Liver (tissue), 9 donors: ENCODE measurements around the gene OSBP2. TPM values are rescaled to one million over a fixed set of nuclear protein-coding genes. Genes with fewer than 3 reads are reported as not detected.

Source experiments
- DNase-seq: peaks from one replicate; pipeline ENCODE4 v3.0.0-alpha.2; 2017; ENCODE audit warnings: low spot score
- H3K27ac ChIP-seq, 2 donors: one replicate each; pipeline ENCODE4 v1.7.0; 2013; ENCODE audit warnings: inconsistent platforms in 2 of 2, low read length in 2 of 2, control low read depth in 1 of 2, low read depth in 1 of 2, mild to moderate bottlenecking in 1 of 2
- H3K27me3 ChIP-seq, 4 donors: one replicate each; pipeline versions ENCODE4 v1.6.1 to v1.7.0; 2013; ENCODE audit warnings: low read length in 3 of 4, inconsistent platforms in 1 of 4, mild to moderate bottlenecking in 1 of 4, moderate library complexity in 1 of 4; ENCODE audit not compliant: control insufficient read depth in 4 of 4, insufficient read depth in 4 of 4
- H3K36me3 ChIP-seq, 4 donors: one replicate each; pipeline versions ENCODE4 v1.6.1 to v1.7.0; 2013; ENCODE audit warnings: low read length in 3 of 4, mild to moderate bottlenecking in 3 of 4, low read depth in 1 of 4, moderate library complexity in 1 of 4; ENCODE audit not compliant: control insufficient read depth in 4 of 4, insufficient read depth in 3 of 4
- H3K4me1 ChIP-seq, 4 donors: one replicate each; pipeline versions ENCODE4 v1.6.1 to v1.7.0; 2013; ENCODE audit warnings: low read length in 3 of 4, mild to moderate bottlenecking in 3 of 4, moderate library complexity in 1 of 4; ENCODE audit not compliant: control insufficient read depth in 4 of 4, insufficient read depth in 4 of 4
- H3K4me3 ChIP-seq, 3 donors: one replicate each; pipeline versions ENCODE4 v1.6.1 to v1.7.0; 2013; ENCODE audit warnings: low read length in 3 of 3, control low read depth in 1 of 3, low read depth in 1 of 3, mild to moderate bottlenecking in 1 of 3
- H3K9ac ChIP-seq, 2 donors: one replicate each; pipeline ENCODE4 v1.7.0; 2013; ENCODE audit warnings: low read length in 2 of 2, mild to moderate bottlenecking in 2 of 2, moderate library complexity in 2 of 2, control low read depth in 1 of 2, low read depth in 1 of 2
- H3K9me3 ChIP-seq, 4 donors: one replicate each; pipeline versions ENCODE4 v1.6.1 to v1.7.0; 2013; ENCODE audit warnings: low read length in 3 of 4; ENCODE audit not compliant: control insufficient read depth in 4 of 4
- EGR1 ChIP-seq, 2 donors: IDR thresholded peaks; 2 replicates each; pipeline ENCODE4 v1.6.1; 2016 to 2018; ENCODE audit warnings: antibody characterized with exemption in 2 of 2, low read depth in 2 of 2
- FOXA1 ChIP-seq: IDR thresholded peaks from 2 replicates; pipeline ENCODE4 v1.6.1; 2016; ENCODE audit warnings: antibody characterized with exemption
- FOXA2 ChIP-seq: IDR thresholded peaks from 2 replicates; pipeline ENCODE4 v1.6.1; 2016; ENCODE audit warnings: antibody characterized with exemption
- GABPA ChIP-seq, 2 donors: IDR thresholded peaks in 1 of 2; conservative IDR thresholded peaks in 1 of 2; 2 replicates each; pipeline ENCODE4 v1.6.1; 2016; ENCODE audit warnings: antibody characterized with exemption in 2 of 2, mild to moderate bottlenecking in 1 of 2, moderate library complexity in 1 of 2
- HNF4G ChIP-seq: IDR thresholded peaks from 2 replicates; pipeline ENCODE4 v1.6.1; 2016; ENCODE audit warnings: antibody characterized with exemption
- MAX ChIP-seq: IDR thresholded peaks from 2 replicates; pipeline ENCODE4 v1.6.1; 2016; ENCODE audit warnings: antibody characterized with exemption
- NR2F2 ChIP-seq: IDR thresholded peaks from 2 replicates; pipeline ENCODE4 v1.6.1; 2016; ENCODE audit warnings: antibody characterized with exemption
- RAD21 ChIP-seq, 2 donors: IDR thresholded peaks; 2 replicates each; pipeline ENCODE4 v1.6.1; 2016; ENCODE audit warnings: antibody characterized with exemption in 2 of 2, mild to moderate bottlenecking in 2 of 2
- RXRA ChIP-seq, 2 donors: IDR thresholded peaks; 2 replicates each; pipeline ENCODE4 v1.6.1; 2017 to 2018; ENCODE audit warnings: antibody characterized with exemption in 2 of 2, mild to moderate bottlenecking in 1 of 2
- SP1 ChIP-seq: IDR thresholded peaks from 2 replicates; pipeline ENCODE4 v1.6.1; 2018; ENCODE audit warnings: antibody characterized with exemption, mild to moderate bottlenecking
- TAF1 ChIP-seq: conservative IDR thresholded peaks from 2 replicates; pipeline ENCODE4 v1.6.1; 2016; ENCODE audit warnings: antibody characterized with exemption, mild to moderate bottlenecking
- WGBS: extraction: QIAGEN DNeasy Blood & Tissue Kit; methylation state at CpG from one replicate; pipeline ENCODE4 v1.1.7; 2013; 5-methylcytosine and 5-hydroxymethylcytosine counted together
- polyA plus RNA-seq, 2 donors: library from polyadenylated mRNA; stranded (reverse) in 1 of 2; unstranded in 1 of 2; fragments of 200-250 nt in 1 of 2; fragments of >200 nt in 1 of 2; fragmentation: Nextera tagmentation in 1 of 2; extraction: Ambion mirVana in 1 of 2; gene quantifications; one replicate each; pipeline versions ENCODE4 v1.2.1 to v1.2.3, GENCODE V29; 2013 to 2015
- total RNA-seq, 2 donors: library from RNA; depleted of rRNA; stranded (reverse); fragments of >200 nt; gene quantifications; one replicate each; pipeline ENCODE4 v1.2.3, GENCODE V29; 2014
- TF ChIP-seq, protein P1 (sequence below): IDR thresholded peaks from 2 replicates; pipeline ENCODE4 v1.6.1; 2016; ENCODE audit warnings: antibody characterized with exemption
- TF ChIP-seq, protein P2 (sequence below): IDR thresholded peaks from 2 replicates; pipeline ENCODE4 v1.6.1; 2016; ENCODE audit warnings: antibody characterized with exemption
- TF ChIP-seq, protein P3 (sequence below): fragments of 150-350 bp; IDR thresholded peaks from 2 replicates; pipeline ENCODE4 v1.5.1; 2017; ENCODE audit warnings: improper control_type of control experiment, low read depth, low read length; ENCODE audit not compliant: missing input control
- TF ChIP-seq, protein P4 (sequence below): IDR thresholded peaks from 2 replicates; pipeline ENCODE4 v1.6.1; 2016; ENCODE audit warnings: antibody characterized with exemption, mild to moderate bottlenecking
- donor health status: healthy.
- donor health status: healthy.
- donor health status: healthy.
- donor health status: healthy.
- donor health status: healthy.

Gene OSBP2
- total and polyA plus RNA-seq, 4 donors: 0.43 to 192 (median 0.86) TPM

DNA sequence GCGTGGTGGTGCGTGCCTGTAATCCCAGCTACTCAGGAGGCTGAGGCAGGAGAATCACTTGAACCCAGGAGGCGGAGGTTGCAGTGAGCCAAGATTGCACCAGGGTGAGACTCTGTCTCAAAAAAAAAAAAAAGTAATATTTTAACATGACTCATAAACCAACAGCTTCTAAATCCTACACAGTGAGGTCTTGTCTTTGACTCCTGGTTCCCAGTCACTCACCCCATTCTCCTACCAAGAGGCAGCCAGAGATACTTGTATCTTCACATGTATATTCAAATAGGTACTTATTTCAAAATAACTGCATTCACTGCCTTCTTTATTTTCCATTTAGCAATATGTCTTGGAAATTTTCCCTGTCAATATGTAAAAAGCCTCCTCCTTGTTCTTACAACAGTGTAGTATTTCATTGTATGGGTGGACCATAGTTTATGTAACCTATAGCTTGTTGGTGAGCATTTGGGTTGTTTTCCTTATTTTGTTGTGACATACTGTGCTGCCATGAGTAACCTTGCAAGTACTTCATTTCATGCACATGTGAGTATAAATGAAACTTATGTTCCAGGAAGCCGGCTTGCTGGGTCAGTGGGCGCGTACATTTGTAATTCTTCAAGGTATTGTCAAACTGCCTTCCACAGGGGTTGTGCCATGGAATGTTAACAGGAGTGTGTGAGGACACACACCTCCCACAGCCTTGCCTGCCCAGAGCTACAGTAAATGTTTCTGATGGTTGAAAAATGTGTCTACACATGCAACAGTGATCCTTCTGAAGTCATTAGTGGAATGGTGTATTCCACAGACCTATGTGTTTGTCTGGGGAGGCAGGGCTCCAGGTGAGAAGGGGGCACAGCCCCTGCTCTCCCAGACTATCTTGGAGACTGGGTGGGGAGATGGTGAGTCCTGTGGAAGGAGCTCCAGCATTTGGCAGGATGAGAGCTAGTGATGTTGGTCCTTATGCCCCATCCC lies 47.9 kb downstream of the OSBP2 start:
- no peaks in the 10 kb centered on the region for H3K4me1 ChIP-seq
- H3K27me3 ChIP-seq: no peaks in the 10 kb centered on the region
- H3K27ac ChIP-seq: no peak overlapping the region
- 94% methylated on average over 6 of the region's 6 CpGs for WGBS
- H3K4me3 ChIP-seq: no peak overlapping the region
- H3K9ac ChIP-seq: no peak overlapping the region
- TF ChIP-seq NR2F2 (no peak), RXRA (IDR thresholded peaks at IDR 0.05) (no peak), EGR1 (IDR thresholded peaks at IDR 0.05; ENCODE audit: low read depth in 2 of 2) (no peak), FOXA1 (no peak), MAX (no peak), HNF4G (no peak), GABPA (IDR thresholded peaks at IDR 0.05 in 1 of 2, conservative IDR thresholded peaks at IDR 0.05 in 1 of 2) (no peak), RAD21 (IDR thresholded peaks at IDR 0.05) (no peak), SP1 (no peak), FOXA2 (no peak)
- TF ChIP-seq, protein P1, sequence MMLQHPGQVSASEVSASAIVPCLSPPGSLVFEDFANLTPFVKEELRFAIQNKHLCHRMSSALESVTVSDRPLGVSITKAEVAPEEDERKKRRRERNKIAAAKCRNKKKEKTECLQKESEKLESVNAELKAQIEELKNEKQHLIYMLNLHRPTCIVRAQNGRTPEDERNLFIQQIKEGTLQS: no peak
- TF ChIP-seq, protein P2, sequence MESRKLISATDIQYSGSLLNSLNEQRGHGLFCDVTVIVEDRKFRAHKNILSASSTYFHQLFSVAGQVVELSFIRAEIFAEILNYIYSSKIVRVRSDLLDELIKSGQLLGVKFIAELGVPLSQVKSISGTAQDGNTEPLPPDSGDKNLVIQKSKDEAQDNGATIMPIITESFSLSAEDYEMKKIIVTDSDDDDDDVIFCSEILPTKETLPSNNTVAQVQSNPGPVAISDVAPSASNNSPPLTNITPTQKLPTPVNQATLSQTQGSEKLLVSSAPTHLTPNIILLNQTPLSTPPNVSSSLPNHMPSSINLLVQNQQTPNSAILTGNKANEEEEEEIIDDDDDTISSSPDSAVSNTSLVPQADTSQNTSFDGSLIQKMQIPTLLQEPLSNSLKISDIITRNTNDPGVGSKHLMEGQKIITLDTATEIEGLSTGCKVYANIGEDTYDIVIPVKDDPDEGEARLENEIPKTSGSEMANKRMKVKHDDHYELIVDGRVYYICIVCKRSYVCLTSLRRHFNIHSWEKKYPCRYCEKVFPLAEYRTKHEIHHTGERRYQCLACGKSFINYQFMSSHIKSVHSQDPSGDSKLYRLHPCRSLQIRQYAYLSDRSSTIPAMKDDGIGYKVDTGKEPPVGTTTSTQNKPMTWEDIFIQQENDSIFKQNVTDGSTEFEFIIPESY: no peak
- TF ChIP-seq, protein P3, sequence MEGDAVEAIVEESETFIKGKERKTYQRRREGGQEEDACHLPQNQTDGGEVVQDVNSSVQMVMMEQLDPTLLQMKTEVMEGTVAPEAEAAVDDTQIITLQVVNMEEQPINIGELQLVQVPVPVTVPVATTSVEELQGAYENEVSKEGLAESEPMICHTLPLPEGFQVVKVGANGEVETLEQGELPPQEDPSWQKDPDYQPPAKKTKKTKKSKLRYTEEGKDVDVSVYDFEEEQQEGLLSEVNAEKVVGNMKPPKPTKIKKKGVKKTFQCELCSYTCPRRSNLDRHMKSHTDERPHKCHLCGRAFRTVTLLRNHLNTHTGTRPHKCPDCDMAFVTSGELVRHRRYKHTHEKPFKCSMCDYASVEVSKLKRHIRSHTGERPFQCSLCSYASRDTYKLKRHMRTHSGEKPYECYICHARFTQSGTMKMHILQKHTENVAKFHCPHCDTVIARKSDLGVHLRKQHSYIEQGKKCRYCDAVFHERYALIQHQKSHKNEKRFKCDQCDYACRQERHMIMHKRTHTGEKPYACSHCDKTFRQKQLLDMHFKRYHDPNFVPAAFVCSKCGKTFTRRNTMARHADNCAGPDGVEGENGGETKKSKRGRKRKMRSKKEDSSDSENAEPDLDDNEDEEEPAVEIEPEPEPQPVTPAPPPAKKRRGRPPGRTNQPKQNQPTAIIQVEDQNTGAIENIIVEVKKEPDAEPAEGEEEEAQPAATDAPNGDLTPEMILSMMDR: no peak
- no peaks in the 10 kb centered on the region for H3K36me3 ChIP-seq
- DNase-seq: no peak
- H3K9me3 ChIP-seq: no peaks in the 10 kb centered on the region

DNA sequence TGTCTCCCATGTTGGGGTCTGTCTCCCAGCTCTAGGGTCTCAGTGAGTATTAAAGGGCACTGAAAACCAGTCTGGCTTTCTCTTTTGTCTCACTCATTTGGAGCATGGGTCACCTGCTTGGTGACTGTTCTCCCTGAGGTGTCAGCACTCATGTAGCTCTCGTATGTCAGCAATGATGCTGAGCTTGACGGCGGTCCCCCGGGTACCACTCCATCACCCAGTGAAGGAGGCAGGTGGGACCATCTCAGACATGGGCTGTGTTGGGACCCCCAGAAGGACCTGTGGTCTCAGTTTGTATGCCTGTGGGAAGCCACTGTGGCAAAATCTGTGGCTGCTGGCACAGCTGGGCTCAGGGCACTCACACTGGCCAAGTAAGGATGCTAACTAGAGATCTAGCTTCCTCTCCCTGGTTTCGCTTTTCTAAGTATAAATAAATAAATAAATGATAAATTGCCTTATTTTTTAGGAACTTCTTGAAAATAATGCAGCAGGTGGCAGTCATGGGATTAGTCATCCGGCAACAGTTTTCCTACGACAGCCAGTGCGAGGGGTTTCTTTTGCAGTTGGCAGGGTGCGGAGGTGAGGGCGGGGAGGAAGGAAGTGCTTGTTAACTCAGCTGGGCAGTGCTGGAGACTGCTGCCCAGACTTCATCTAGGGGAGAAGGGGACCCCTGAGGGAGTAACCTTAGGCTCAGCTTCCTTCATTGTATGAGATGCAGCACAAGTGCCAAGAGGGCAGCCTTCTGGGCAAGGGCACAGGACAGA lies 48.8 kb downstream of the OSBP2 start:
- H3K27ac ChIP-seq: no peak overlapping the region
- WGBS: 85% methylated on average over 10 of the region's 10 CpGs
- TF ChIP-seq TAF1 (no peak), EGR1 (IDR thresholded peaks at IDR 0.05; ENCODE audit: low read depth in 2 of 2) (no peak), FOXA2 (no peak), NR2F2 (no peak), RAD21 (IDR thresholded peaks at IDR 0.05) (no peak), MAX (no peak), HNF4G (no peak)
- TF ChIP-seq, protein P4, sequence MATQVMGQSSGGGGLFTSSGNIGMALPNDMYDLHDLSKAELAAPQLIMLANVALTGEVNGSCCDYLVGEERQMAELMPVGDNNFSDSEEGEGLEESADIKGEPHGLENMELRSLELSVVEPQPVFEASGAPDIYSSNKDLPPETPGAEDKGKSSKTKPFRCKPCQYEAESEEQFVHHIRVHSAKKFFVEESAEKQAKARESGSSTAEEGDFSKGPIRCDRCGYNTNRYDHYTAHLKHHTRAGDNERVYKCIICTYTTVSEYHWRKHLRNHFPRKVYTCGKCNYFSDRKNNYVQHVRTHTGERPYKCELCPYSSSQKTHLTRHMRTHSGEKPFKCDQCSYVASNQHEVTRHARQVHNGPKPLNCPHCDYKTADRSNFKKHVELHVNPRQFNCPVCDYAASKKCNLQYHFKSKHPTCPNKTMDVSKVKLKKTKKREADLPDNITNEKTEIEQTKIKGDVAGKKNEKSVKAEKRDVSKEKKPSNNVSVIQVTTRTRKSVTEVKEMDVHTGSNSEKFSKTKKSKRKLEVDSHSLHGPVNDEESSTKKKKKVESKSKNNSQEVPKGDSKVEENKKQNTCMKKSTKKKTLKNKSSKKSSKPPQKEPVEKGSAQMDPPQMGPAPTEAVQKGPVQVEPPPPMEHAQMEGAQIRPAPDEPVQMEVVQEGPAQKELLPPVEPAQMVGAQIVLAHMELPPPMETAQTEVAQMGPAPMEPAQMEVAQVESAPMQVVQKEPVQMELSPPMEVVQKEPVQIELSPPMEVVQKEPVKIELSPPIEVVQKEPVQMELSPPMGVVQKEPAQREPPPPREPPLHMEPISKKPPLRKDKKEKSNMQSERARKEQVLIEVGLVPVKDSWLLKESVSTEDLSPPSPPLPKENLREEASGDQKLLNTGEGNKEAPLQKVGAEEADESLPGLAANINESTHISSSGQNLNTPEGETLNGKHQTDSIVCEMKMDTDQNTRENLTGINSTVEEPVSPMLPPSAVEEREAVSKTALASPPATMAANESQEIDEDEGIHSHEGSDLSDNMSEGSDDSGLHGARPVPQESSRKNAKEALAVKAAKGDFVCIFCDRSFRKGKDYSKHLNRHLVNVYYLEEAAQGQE: no peak
- TF ChIP-seq, protein P3: no peak
- TF ChIP-seq, protein P2: no peak

More for the DNA sequence above, 48.8 kb downstream of the OSBP2 start:
- H3K27me3 ChIP-seq: no peaks in the 10 kb centered on the region
- no peaks in the 10 kb centered on the region for H3K4me1 ChIP-seq
- no peaks in the 10 kb centered on the region for H3K9me3 ChIP-seq
- no peaks in the 10 kb centered on the region for H3K36me3 ChIP-seq
- no peak for DNase-seq
- H3K9ac ChIP-seq: no peak overlapping the region
- H3K4me3 ChIP-seq: no peak overlapping the region
